ENCODE results near the gene CRYBG1.

The CRYBG1 gene

GRCh38 chr6:106462923-106463557 is 102.5 kb downstream of the CRYBG1 start:
- DNase-seq: no peak

DNA sequence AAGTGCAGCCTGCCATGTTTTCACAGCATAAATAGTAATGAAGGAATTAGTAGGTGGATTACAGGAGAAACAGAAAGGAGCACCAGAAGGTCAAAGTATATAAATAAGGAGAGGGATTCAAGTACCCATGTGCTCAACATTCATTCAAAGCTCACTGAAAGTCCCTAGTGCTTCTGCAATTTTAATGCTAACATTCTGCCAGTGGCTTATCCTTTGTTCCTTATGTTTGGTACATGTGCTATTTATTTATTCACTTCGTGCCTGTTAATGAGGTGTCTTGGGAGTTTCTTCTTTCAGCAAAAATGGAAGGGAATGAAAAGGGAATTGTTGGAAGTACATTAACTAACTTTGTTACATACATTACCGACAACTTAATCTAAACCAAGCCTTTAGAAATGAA is 105.7 kb downstream of the CRYBG1 start:
- DNase-seq: no peak

DNA sequence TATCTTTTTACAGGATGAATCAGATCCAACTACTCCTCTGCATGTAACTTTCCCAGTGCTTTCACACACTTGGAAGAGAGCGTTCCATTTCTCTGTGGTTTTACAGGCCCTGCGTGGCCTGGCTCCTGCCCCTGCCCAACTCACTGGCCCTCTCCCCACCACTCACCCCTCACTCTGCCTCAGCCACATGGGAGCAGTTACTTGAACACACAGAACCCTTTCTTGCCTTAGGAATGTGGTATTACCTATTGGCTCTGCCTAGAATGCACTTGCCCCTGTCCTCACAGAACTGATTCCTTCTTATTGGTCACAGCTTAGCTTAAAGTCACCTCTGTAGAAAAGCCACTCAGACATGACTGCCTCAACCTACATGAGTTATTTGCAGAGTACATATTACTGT is 108.4 kb downstream of the CRYBG1 start:
- no peak for DNase-seq

DNA sequence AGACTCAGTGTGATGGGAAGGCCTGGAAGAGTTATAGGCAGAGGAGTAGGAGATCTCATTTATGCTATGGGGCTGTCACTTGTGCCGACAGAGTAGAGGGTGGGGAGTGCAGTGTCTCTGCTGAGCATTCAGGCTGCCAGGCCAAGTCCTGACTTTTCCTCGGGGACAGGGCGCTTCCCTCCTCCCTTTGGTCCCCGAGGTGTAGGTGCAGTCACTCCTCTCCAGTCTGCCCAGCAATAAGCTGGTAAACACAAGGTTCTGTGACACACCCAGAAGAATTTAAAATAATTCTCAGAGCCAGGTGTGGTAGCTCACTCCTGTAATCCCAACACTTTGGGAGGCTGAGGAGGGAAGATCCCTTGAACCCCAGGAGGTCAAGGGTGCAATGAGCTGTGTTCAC is 109.4 kb downstream of the CRYBG1 start:
- DNase-seq: no peak

DNA sequence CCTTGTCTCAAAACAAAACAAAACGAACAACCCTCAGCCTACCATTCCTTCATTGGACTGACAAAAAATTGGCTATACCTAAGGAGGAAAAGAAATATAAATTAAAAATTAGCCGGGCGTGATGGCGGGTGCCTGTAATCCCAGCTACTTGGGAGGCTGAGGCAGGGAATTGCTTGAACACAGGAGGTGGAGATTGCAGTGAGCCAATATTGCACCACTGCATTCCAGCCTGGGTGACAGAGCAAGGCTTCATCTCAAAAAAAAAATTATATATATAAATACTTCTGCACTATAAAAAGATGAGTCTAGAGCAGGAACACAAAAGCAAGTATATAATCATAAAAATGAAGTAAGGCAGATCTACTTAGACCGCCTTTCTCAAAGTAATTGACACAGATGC is 109.8 kb downstream of the CRYBG1 start:
- DNase-seq: no peak

DNA sequence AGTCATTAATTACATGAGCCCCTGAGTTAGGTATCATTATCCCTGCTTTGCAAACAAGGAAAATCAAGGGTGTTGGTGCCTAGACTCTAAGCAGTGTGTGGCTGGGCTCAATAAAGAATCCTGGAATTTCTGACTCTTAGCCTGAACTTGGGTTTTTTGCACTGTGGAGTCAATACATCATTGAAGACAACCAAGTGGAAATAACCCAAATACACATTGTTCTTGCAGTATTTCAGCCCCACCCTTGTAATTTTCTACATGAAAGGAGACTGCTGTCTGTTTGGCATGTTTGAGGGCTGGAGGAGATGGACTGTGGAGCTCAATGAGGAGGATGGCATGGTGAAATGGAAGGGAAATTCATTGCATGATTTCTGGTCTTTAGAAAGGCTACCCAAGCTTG is 110.3 kb downstream of the CRYBG1 start:
- DNase-seq: no peak

DNA sequence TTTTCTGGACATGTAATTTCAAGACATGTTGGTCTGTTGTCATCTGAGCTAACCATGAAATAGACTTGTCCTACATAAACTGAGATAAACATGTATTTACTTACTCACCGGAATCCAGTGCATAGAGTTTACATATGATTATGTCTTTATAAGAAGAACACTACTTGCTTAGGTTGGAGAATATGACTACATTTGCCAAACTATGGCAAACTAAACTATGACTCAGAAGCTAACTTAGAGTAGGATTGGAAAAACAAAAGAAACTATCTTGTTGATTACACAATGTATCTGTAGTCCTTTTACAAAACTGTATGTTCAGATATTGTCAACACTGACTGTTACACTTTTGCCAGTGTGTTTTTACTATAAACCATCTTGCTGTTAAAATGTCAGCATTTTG is 113.3 kb downstream of the CRYBG1 start:
- no peak for DNase-seq

DNA sequence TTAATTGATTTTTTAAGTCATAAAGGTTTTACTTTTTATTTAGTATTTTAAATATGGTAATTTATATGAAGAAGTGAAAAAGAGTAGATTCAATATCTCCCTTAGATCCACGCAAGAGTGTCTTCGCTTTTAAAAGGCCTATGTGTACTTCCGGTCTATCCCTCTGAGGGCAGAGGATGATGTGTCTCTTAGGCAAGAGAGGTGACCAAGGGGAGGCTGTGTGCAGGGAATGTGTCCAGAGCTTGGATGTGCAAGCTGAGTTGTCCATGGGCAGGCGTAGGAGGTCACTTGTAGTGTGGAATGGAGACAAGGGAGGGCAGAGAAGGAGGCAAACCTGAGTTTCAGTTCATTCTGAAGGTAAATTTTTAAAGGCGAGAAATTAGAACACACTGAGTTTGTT is 113.9 kb downstream of the CRYBG1 start:
- no peak for DNase-seq

DNA sequence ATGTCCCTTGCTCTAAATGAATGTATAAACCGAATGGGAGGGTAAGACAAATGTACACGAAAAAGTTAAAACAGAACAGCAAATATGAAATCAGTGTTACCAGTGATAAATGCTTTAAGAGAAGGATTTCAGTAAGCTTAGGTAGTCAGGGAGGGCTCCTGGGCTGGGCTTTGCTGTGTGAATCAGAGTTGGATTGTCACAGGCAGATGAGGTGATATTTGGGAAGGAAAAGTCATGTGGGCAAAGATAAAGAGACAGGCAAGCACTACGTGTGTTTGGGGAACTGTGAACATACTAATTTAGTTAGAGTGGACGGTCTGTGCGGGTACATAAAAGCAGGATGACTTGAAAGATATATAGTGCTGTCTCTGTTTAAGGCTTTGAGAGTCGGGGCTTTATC is 114.8 kb downstream of the CRYBG1 start:
- DNase-seq: no peak

DNA sequence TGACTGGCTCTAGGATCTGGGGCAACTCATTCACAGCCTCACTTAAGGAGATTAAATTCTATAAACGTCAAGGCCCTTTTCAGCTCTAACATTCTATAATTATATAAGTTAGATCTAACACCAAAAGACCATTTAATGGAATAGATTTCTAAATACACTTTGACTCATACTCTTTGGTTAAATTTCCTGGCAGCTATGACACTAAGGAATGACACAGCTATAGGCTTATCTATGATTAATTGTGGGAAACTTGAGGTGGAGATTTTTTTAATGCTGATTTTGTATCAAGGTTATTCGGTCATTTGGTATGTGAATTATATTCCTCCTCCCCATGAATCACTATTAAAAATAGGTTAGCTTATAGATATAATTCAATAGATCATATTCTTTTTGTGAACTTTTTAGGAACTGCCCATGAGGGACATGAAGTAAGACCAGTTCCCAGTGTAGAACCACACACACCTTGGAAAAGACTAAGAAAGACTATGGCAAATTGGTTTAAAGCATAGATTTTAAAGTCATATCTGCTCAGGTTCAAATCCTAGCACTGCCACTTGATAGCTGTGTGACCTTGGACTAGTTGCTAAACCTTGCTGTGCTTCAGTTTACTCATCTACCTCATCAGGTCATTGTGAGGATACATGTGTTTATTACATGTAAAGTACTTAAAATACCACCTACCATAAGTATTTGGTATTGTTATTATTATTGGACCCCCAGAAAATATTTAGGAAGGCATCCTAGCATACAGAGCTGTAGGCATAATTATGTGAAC is 116.0 kb downstream of the CRYBG1 start:
- no peak for DNase-seq

GRCh38 chr6:106477146-106477545 is 116.6 kb downstream of the CRYBG1 start:
- DNase-seq: no peak

GRCh38 chr6:106477790-106478189 is 117.3 kb downstream of the CRYBG1 start:
- DNase-seq: no peak

- DNase-seq: no peak
Observed at GRCh38 chr6:106486236-106486635, 125.7 kb downstream of the CRYBG1 start.

- DNase-seq: no peak
Observed at GRCh38 chr6:106488494-106489370, 128.2 kb downstream of the CRYBG1 start.

GRCh38 chr6:106490030-106490429 is 129.5 kb downstream of the CRYBG1 start:
- DNase-seq: no peak

- DNase-seq: no peak
Observed at GRCh38 chr6:106490436-106490835, 129.9 kb downstream of the CRYBG1 start.

DNA sequence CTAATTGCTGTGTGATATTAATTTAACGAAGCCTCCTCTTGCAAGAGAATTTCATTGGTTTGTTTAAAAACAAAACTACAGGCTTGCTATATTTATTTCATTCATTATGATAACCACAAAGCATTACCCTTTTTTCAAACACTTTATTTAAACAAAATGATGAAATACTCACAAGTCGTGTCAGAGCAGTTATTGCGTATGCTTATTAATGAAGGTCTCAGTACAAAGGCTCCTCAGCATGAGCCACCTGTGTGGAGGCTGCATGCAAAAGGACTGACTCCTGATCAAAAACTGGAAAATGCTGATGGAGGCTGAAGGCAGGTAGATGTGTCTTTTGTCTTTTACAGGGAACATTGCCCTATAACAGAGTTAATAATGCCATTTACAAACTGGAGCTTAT is 130.5 kb downstream of the CRYBG1 start:
- no peak for DNase-seq

GRCh38 chr6:106495014-106495413 is 134.5 kb downstream of the CRYBG1 start:
- DNase-seq: no peak

DNA sequence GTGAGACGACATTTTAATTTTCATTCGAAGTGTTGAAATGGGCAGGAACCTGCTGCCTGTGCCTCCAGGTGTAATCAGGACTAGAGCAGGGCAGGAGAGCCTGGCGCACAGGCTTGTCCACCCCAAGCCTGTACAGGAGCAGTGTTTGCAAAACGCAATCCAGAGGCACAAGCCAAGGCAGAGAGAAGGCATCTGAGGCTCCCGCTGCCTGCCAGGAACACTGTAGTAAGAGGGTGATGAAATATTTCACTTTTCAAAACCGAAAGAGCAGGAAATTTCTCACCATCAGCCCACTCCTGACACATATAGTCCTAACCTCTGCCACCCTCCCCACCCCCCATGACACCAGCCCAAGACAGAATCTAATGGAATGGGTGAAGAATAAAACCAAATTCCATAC is 136.3 kb downstream of the CRYBG1 start:
- DNase-seq: no peak

DNA sequence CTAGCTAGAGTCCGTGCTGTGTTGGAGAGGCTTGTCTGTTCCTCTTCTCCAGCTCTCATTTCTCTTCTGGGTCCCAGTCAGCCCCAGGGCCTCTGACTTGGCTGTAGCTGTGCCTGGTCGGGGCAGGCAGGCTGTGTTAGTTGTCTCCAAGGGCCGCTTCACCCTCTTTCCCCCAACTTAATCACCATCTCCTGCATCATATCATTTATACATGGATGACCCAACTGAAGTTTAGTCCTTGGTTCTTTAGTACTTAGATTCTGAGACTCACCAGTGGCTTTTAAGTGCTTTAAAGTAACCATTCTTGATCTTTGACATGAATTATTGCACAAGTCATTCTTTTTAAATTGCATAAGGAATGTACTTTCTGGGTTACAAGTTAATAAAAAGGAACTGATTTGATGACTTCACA is 141.4 kb downstream of the CRYBG1 start:
- no peak for DNase-seq

GRCh38 chr6:106502559-106502958 is 142.0 kb downstream of the CRYBG1 start:
- no peak for DNase-seq

DNA sequence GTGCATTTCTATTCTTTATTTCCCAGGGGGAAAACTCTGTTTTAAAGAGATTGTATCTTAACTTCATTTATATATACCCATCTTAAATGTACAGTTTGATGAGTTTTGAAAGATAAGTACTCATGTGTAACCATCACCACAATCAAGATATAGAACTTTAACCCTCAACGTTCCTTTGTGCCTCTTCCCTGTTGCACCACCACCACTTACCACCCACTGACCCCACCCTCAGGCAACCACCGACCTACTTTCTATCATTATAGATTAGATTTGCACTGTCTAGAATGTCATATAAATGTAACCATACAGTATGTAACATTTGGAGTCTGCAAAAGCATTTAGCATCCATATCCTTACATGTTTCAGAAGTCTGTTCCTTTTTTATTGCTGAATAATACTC is 147.8 kb downstream of the CRYBG1 start:
- no peak for DNase-seq

- DNase-seq: no peak
Observed at GRCh38 chr6:106508834-106509233, 148.3 kb downstream of the CRYBG1 start.

Data from CD4-positive, alpha-beta T cell treated with Interleukin-15 for 1 hour (primary cell).